HG03108 (cell line): ENCODE measurements around the gene ZNRD2.
"Not testable (repeated sequence)": the region's sequence is repeated elsewhere in the genome, so short reads cannot be mapped to it uniquely, and the experiment has no call there.

Source experiments
- ATAC-seq: cut with Tn5 transposase; IDR thresholded peaks from one replicate; pipeline ENCODE4 v1.9.1; 2021; ENCODE audit warnings: moderate library complexity; ENCODE audit not compliant: unreplicated experiment

The ZNRD2 gene

DNA sequence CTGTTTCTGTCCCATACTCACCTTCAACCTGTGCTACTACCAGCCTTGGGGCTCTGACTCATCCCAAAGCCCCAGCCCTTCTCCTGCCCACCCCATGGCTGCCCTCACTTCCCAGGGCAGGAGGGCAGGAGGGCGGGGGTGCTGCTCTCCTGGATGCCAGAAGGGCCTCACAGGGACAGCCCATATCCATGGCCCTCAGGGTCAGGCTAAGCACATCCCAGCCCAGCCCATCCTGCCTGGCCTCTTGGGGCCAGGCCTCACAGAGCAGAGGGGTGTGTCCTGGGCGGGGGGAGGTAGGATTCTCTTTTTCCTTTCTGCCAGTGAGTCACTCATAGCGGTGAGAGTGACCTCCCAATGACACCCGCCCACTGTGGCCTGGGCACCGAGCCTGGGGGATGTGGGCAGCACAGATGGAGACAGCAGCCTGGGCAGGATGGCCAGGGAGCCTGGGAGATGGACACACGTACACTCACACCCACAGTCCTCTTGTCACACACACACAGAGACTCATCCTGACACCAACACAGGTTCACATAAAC is 14.5 kb upstream of the ZNRD2 start:
- ATAC-seq = no peak

- no peak for ATAC-seq
Measured at GRCh38 chr11:65556470-65557279, 13.6 kb upstream of the ZNRD2 start.

DNA sequence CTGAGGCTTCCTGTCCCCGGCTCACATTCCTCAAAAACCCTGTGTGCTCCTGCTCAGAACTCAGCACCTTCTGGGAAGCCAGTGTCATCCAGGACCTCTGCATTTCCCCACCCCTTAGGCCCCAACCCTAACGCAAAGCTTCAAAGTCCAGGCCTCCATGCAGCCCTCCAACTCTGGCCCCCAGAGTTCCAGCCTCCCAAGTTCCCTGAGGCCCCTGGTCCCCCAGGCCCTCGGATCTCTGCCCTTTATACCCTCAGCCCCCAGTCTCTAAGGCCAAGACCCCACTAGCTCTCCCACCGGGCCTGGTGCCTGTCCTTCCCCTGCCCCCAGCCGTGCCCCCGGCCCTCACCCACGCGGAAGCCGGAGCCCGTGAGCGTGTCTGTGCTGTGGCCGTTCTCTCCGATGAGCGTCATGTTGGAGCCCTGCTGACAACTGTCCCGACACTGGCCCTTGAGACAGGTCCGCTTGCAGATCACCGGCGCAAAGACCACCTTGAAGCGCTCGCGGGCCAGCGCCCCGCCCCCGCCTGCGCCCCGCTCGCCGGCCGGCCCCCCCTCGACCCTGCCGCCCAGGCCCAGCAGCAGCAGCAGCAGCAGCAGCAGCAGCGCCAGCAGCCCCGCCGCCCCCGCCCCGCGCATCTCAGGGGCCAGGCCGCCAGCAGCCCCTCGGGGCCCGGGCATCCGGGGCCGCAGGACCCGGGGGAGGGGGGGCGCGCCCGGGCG is 12.8 kb upstream of the ZNRD2 start:
- ATAC-seq = no peak

GRCh38 chr11:65558002-65558929 is 12.0 kb upstream of the ZNRD2 start, which contains the start of gene LTBP3:
TSS of gene LTBP3 (minus strand) at chr11:65558359. CDS start at chr11:65557959, 400 bp downstream.
- no peak for ATAC-seq

DNA sequence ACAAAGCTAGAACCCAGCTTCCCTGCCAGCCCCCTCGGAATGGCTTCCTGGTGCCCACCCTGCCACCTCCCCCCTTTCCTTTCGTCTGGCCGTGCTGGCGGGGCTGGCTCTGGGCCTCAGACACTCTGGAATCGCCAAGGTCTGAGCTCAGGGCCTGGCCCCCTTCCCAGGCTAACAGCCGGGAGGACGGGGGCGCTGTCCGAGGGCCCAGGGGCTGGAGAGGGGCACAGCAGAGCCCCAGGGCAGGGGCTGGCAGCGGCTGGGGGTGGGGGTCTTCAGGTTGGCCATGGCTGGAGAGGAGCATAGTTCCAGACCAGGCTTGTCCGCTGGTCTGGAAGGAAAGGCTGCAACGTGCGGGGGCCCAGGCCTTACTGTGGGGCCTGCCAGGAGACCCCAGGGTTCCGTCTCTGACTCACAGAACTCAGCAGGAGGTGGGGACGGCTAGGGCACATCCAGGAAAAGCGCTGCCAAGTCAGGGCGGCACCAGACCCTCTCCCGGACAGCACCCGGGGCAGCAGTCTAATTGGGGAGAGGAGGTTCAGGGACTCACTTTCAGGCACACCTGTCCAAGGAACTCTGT is 11.3 kb upstream of the ZNRD2 start:
- ATAC-seq = no peak

DNA sequence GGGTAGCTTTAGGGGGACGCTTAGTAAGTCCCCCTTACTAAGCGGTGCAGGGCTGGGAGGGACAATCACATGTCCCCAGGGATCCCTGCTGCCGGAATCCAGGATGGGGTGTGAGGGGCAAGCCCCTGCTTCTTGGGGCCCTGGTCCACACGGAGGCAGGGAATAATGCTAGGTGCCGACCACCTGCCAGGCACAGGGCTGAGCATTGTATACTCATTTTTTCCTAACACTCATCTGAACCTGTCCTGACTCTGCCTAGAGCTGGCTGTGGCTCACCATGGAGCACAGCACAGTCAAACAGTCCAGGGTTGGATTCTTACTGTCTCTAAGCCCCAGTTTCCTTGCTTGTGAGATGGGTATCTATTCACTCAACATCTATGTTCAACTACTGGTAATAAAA is 10.7 kb upstream of the ZNRD2 start:
- no peak for ATAC-seq

DNA sequence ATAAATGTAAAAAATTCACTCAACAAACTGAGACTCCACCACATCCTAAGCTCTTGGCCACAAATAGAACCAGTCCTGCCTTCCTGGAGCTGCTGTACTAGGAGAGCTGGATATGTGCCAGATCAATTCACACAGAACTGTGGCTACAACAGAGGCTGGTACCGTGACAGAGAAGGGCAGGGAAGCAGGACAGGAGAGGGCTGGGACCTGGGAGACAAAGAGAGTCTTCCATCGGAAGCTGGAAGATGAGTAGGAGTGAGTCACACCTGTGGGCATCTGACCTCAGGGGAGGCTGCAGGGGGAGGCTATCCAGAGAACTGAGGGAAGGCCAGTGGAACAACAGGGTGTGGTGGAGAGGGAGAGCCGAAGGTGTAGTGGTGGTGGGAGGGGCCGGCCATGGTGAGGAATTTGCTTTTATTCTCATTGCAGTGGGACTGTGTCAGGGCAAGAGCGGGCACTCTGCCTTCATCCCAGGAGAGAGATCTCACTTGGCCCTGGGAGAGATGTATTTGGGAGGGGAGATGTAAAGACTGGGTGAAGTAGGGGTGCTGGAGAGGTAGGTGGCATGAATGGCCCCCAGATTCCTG is 10.2 kb upstream of the ZNRD2 start:
- no peak for ATAC-seq

GRCh38 chr11:65560555-65561418 is 9.5 kb upstream of the ZNRD2 start:
- no peak for ATAC-seq

DNA sequence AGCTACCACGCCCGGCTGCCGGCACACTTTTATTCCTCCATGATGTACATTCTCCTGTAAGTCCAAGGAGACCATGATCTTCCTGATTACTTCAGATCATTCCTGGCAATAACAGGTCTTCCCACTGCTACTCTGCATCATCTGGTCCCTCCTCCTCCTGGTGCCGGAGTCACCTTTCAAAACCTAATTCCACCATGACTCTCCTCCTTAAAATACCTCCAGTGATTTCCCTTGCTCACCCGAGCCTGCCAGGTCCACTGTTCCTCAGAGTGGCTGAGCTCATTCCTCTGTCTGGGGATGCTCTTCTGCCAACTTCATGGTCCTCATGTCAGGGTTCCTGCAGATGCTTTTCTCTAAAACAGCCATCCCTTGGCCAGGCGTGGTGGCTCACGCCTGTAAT is 8.3 kb upstream of the ZNRD2 start:
- no peak for ATAC-seq

GRCh38 chr11:65562788-65563187 is 7.5 kb upstream of the ZNRD2 start:
- ATAC-seq = no peak

DNA sequence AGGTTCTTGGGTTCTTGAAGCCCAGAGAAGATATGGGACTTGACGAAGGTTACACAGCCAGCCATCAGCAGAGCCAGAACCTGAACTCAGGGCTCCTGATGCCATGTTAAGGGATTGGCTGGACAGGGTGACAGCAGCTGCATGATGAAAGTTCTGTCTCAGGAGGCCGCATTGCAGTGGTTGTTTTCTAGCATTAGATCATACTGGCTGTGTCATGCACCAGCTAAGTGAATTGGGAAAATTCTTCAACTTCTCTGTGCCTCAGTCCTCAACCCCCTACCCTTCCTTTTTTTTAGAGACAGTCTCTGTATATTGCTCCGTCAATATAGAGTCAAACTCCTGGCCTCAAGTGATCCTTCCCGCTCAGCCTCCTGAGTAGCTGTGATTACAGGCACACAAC is 6.7 kb upstream of the ZNRD2 start:
- ATAC-seq = no peak

DNA sequence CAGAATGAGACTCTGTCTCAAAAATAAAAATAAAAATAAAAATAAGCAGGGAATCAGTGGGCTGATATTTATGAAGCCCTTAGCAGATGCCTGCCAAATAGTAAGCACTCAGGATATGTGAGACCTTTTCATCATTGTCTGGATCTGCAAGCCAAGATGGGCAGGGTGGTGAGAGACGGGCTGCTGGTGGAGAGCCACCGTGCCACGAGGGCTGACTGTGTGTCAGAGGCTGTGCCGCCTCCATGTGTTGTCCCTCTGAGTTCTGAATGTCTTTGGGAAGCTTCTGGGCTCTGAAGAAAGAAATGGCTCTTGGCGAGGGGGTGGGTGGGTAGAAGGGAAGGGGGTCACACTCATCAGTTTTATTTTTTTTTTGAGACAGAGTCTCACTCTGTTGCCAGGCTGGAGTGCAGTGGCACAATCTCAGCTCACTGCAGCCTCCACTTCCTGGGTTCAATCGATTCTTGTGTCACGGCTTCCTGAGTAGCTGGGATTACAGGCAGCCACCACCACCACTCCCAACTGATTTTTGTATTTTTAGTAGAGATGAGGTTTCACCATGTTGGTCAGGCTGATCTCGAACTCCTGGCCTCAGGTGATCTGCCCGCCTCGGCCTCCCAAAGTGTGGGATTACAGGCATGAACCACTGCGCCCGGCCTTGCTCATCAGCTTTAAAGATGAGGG is 5.3 kb upstream of the ZNRD2 start:
- not testable (repeated sequence) for ATAC-seq

DNA sequence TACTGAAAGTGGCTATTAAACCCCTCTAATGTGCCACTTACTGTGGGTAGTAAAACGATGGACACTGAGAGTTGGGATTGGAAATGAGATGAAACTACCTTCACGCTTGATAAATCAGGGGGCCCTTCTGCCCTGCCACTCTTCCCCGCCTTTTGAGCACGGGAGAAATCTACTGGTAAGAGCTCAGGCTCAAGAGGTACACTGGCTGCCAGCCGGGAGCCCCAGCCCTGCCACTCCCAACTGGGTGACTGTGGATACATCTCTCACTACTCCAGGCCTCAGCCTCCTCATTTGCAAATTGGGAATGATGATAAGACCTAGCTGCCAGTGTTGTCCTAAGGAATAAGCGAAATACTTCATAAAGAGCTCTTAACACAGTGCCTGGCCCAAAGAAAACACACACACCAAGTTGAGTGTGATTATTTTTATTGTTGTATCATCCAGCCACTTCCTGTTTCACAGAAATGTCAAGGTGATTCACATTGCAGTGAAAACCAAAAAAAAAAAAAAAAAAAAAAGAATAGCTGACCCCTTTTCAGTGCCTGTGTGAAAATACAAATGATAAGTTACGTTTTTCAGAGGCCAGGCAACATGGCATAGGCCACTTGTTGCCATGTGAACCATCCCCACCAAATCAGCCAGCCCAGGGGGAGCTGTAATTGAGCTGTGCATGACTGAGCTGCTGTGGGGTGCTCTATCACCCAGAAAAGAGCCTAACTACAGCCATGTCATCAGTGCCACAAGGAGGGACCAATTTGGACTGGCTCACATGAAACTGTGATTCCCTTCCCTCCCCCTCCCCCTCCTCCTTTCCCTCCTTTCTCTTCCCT is 4.4 kb upstream of the ZNRD2 start:
- no peak for ATAC-seq

- ATAC-seq = peak; percentile 1
Measured at GRCh38 chr11:65569164-65569972, 909 bp upstream of the ZNRD2 start.

GRCh38 chr11:65571420-65571819 is 1.1 kb downstream of the ZNRD2 start:
- ATAC-seq = no peak

DNA sequence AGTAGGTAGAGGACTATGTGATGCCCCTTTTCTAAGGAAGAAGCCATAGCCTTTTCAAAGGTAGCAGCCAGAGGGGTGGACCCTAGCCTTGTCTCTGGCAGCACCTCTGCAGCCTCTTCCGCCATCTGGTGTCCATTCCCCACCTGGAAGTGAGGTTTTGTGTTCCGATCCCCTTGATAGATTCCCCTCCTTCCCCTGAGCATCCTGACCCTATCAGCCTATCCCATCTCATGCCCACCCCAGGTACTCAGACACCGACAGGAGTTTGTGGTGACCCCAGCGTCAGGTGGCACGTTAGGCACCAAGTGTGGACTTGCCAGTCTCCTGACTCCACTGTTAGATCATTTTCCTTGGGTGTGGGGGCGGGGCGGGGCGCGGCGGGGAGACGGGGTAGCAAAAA is 1.7 kb downstream of the ZNRD2 start:
- ATAC-seq = no peak
